ENCODE measurements around the gene JUP.

The JUP gene

DNA sequence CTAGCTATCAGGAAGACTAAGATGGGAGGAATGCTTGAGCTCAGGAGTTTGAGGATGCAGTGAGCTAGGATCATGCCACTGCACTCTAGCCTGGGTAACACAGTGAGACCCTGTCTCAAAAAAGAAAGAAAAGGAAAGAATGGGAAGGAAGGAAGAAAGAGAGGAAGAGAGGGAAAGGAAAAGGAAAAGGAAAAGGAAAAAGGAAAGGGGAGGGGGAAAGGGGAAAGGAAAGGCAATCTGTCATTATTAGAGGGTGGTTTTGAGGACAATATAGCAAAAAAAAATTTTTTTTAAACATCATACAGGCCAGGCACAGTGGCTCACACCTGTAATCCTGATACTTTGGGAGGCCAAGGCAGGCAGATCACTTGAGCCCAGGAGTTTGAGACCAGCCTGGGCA lies 20.4 kb downstream of the JUP start:
- Histone ChIP-seq H3K79me1 (replicated peaks; ENCODE audit: low read length, poor library complexity, severe bottlenecking) (peaks cover 35% of the 10 kb centered on the region), H2BK120ac (ENCODE audit: low read depth, low read length) (no peak overlapping the region), H3K36me3 (ENCODE audit: control insufficient read depth in 1 of 2, insufficient read depth in 2 of 2, low read depth in 1 of 2, low read length in 2 of 2) (peaks cover 0 to 93% of the 10 kb centered on the region in 2 experiments), H3K18ac (ENCODE audit: low read depth in 1 of 2, low read length in 2 of 2) (no peak overlapping the region), H2BK12ac (ENCODE audit: low read length in 2 of 2) (no peak overlapping the region), H4K8ac (ENCODE audit: low read length) (no peak overlapping the region), H3K4ac (ENCODE audit: low read depth in 1 of 2, low read length in 2 of 2) (no peak overlapping the region), H3K4me3 (ENCODE audit: insufficient read depth in 1 of 2, low read depth in 1 of 2, low read length in 2 of 2) (no peak overlapping the region), H3K9ac (ENCODE audit: low read length) (no peak overlapping the region), H2AK5ac (ENCODE audit: low read length, severe bottlenecking) (no peak overlapping the region), H3K27ac (ENCODE audit: low read length, poor library complexity, severe bottlenecking) (no peak overlapping the region), H3K4me2 (ENCODE audit: low read length, poor library complexity, severe bottlenecking) (no peak overlapping the region), H2BK5ac (ENCODE audit: low read depth, low read length, poor library complexity, severe bottlenecking) (no peak overlapping the region), H2BK15ac (ENCODE audit: low read depth, poor library complexity, severe bottlenecking) (no peak overlapping the region), H3K4me1 (ENCODE audit: control insufficient read depth, insufficient read depth, low read depth, low read length) (peaks cover 9% of the 10 kb centered on the region), H3K23ac (ENCODE audit: low read length in 2 of 2) (no peak overlapping the region), H3K27me3 (ENCODE audit: control insufficient read depth in 1 of 2, insufficient read depth in 1 of 2, low read length in 2 of 2) (peaks cover 0 to under 1% of the 10 kb centered on the region in 2 experiments), H4K91ac (ENCODE audit: low read length) (no peak overlapping the region), H3K14ac (ENCODE audit: low read length in 2 of 2) (no peak overlapping the region), H3K9me3 (ENCODE audit: control insufficient read depth, low read length) (no peaks in the 10 kb centered on the region), H2AFZ (ENCODE audit: low read depth, low read length) (no peak overlapping the region)
- no peak for DNase-seq

DNA sequence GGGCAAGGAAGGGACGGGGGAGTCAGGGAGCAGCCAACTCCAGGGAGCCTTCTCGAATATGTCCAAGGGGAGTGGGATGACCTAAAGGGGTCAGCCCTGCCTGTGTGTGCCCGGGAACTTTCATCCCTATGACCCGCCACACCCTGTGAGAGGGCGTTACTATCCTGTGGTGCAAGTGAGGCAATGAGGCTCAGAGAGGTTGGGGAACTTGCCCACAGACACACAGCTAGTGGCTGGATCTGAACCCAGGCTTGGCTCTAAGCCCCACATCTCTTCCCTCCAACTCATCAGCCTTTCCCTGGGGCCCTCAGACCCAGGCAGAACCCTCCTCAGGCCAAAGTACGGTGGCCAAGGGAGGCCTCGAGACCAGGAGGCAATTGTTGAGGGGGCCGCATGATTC lies 23.2 kb downstream of the JUP start:
- Histone ChIP-seq H3K18ac (ENCODE audit: low read depth in 1 of 2, low read length in 2 of 2) (no peak overlapping the region), H3K9ac (ENCODE audit: low read length) (no peak overlapping the region), H2BK15ac (ENCODE audit: low read depth, poor library complexity, severe bottlenecking) (no peak overlapping the region), H2BK5ac (ENCODE audit: low read depth, low read length, poor library complexity, severe bottlenecking) (no peak overlapping the region), H3K4me3 (ENCODE audit: insufficient read depth in 1 of 2, low read depth in 1 of 2, low read length in 2 of 2) (no peak overlapping the region), H3K14ac (ENCODE audit: low read length in 2 of 2) (no peak overlapping the region), H2AFZ (ENCODE audit: low read depth, low read length) (no peak overlapping the region), H3K27ac (ENCODE audit: low read length, poor library complexity, severe bottlenecking) (no peak overlapping the region), H3K36me3 (ENCODE audit: control insufficient read depth in 1 of 2, insufficient read depth in 2 of 2, low read depth in 1 of 2, low read length in 2 of 2) (peaks cover 0 to 90% of the 10 kb centered on the region in 2 experiments), H3K4me1 (ENCODE audit: control insufficient read depth, insufficient read depth, low read depth, low read length) (peaks cover 5% of the 10 kb centered on the region), H3K23ac (ENCODE audit: low read length in 2 of 2) (no peak overlapping the region), H3K4ac (ENCODE audit: low read depth in 1 of 2, low read length in 2 of 2) (no peak overlapping the region), H3K9me3 (ENCODE audit: control insufficient read depth, low read length) (no peaks in the 10 kb centered on the region), H4K91ac (ENCODE audit: low read length) (no peak overlapping the region), H4K8ac (ENCODE audit: low read length) (no peak overlapping the region), H2AK5ac (ENCODE audit: low read length, severe bottlenecking) (no peak overlapping the region), H3K27me3 (ENCODE audit: control insufficient read depth in 1 of 2, insufficient read depth in 1 of 2, low read length in 2 of 2) (peaks cover 0 to 4% of the 10 kb centered on the region in 2 experiments), H2BK120ac (ENCODE audit: low read depth, low read length) (no peak overlapping the region), H2BK12ac (ENCODE audit: low read length in 2 of 2) (no peak overlapping the region), H3K79me1 (replicated peaks; ENCODE audit: low read length, poor library complexity, severe bottlenecking) (peaks cover 27% of the 10 kb centered on the region), H3K4me2 (ENCODE audit: low read length, poor library complexity, severe bottlenecking) (no peak overlapping the region)
- no peak for DNase-seq
- 98% methylated on average over 7 of the region's 8 CpGs for WGBS

DNA sequence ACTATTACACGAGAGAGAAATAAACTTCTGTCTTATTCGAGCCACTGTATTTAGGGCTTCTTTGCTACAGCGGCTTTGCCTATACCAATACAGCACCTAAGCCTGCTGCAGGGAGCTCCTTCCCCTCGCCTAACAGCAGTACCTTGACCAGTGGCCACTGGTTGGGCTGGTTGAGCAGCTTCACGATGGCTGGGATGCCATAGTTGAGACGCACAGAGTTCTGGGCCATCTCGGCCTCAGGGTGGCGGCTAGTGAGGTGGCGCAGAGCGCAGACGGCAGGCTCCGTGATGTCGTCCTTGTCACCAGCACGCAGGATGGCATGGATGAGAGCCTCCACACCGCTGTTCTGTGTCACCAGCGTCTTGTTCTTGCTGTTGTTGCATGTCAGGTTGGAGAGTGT lies 23.7 kb downstream of the JUP start:
- peaks cover 0 to 4% of the 10 kb centered on the region in 2 experiments for H3K27me3 ChIP-seq (ENCODE audit: control insufficient read depth in 1 of 2, insufficient read depth in 1 of 2, low read length in 2 of 2)
- no peak overlapping the region for H3K18ac ChIP-seq (ENCODE audit: low read depth in 1 of 2, low read length in 2 of 2)
- peaks cover 6% of the 10 kb centered on the region for H3K4me1 ChIP-seq (ENCODE audit: control insufficient read depth, insufficient read depth, low read depth, low read length)
- H3K36me3 ChIP-seq (ENCODE audit: control insufficient read depth in 1 of 2, insufficient read depth in 2 of 2, low read depth in 1 of 2, low read length in 2 of 2), result peaks cover 0 to 88% of the 10 kb centered on the region in 2 experiments
- DNase-seq, result no peak
- no peak overlapping the region for H3K4ac ChIP-seq (ENCODE audit: low read depth in 1 of 2, low read length in 2 of 2)
- peaks cover 30% of the 10 kb centered on the region for H3K79me1 ChIP-seq (replicated peaks; ENCODE audit: low read length, poor library complexity, severe bottlenecking)
- no peak overlapping the region for H4K8ac ChIP-seq (ENCODE audit: low read length)
- H3K4me3 ChIP-seq (ENCODE audit: insufficient read depth in 1 of 2, low read depth in 1 of 2, low read length in 2 of 2), result no peak overlapping the region
- H3K27ac ChIP-seq (ENCODE audit: low read length, poor library complexity, severe bottlenecking), result no peak overlapping the region
- no peak overlapping the region for H3K23ac ChIP-seq (ENCODE audit: low read length in 2 of 2)
- H2BK5ac ChIP-seq (ENCODE audit: low read depth, low read length, poor library complexity, severe bottlenecking), result no peak overlapping the region
- H3K14ac ChIP-seq (ENCODE audit: low read length in 2 of 2), result no peak overlapping the region
- H2BK15ac ChIP-seq (ENCODE audit: low read depth, poor library complexity, severe bottlenecking), result no peak overlapping the region
- H3K9ac ChIP-seq (ENCODE audit: low read length), result no peak overlapping the region
- H2AK5ac ChIP-seq (ENCODE audit: low read length, severe bottlenecking), result no peak overlapping the region
- H3K4me2 ChIP-seq (ENCODE audit: low read length, poor library complexity, severe bottlenecking), result no peak overlapping the region
- H2BK120ac ChIP-seq (ENCODE audit: low read depth, low read length), result no peak overlapping the region
- no peak overlapping the region for H2AFZ ChIP-seq (ENCODE audit: low read depth, low read length)
- H2BK12ac ChIP-seq (ENCODE audit: low read length in 2 of 2), result no peak overlapping the region
- H3K9me3 ChIP-seq (ENCODE audit: control insufficient read depth, low read length), result no peaks in the 10 kb centered on the region
- WGBS, result over 99% methylated on average over 12 of the region's 16 CpGs
- H4K91ac ChIP-seq (ENCODE audit: low read length), result no peak overlapping the region

DNA sequence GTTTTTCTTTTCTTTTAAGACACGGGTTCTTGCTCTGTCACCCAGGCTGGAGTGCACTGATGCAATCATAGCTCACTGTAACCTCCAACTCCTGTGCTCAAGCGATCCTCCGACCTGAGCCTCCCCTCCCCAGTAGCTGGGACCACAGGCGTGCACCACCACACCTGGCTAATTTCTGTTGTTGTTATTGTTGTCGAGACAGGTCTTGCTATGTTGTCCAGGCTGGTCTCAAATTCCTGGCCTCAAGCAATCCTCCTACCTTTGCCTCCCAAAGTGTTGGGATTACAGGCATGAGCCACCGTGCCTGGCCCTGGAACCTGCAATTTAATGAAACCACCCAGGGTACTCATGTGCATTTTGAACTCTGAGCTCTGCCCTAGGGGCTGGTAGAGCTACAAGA lies 24.1 kb downstream of the JUP start:
- Histone ChIP-seq H2BK12ac (ENCODE audit: low read length in 2 of 2) (no peak overlapping the region), H3K79me1 (replicated peaks; ENCODE audit: low read length, poor library complexity, severe bottlenecking) (peaks cover 30% of the 10 kb centered on the region), H2AFZ (ENCODE audit: low read depth, low read length) (no peak overlapping the region), H3K14ac (ENCODE audit: low read length in 2 of 2) (no peak overlapping the region), H3K4ac (ENCODE audit: low read depth in 1 of 2, low read length in 2 of 2) (no peak overlapping the region), H3K4me2 (ENCODE audit: low read length, poor library complexity, severe bottlenecking) (no peak overlapping the region), H3K18ac (ENCODE audit: low read depth in 1 of 2, low read length in 2 of 2) (no peak overlapping the region), H3K27me3 (ENCODE audit: control insufficient read depth in 1 of 2, insufficient read depth in 1 of 2, low read length in 2 of 2) (peaks cover 0 to 4% of the 10 kb centered on the region in 2 experiments), H2AK5ac (ENCODE audit: low read length, severe bottlenecking) (no peak overlapping the region), H3K4me3 (ENCODE audit: insufficient read depth in 1 of 2, low read depth in 1 of 2, low read length in 2 of 2) (no peak overlapping the region), H3K9ac (ENCODE audit: low read length) (no peak overlapping the region), H3K27ac (ENCODE audit: low read length, poor library complexity, severe bottlenecking) (no peak overlapping the region), H4K91ac (ENCODE audit: low read length) (no peak overlapping the region), H3K23ac (ENCODE audit: low read length in 2 of 2) (no peak overlapping the region), H2BK15ac (ENCODE audit: low read depth, poor library complexity, severe bottlenecking) (no peak overlapping the region), H2BK5ac (ENCODE audit: low read depth, low read length, poor library complexity, severe bottlenecking) (no peak overlapping the region), H4K8ac (ENCODE audit: low read length) (no peak overlapping the region), H3K36me3 (ENCODE audit: control insufficient read depth in 1 of 2, insufficient read depth in 2 of 2, low read depth in 1 of 2, low read length in 2 of 2) (peaks cover 0 to 88% of the 10 kb centered on the region in 2 experiments), H3K9me3 (ENCODE audit: control insufficient read depth, low read length) (no peaks in the 10 kb centered on the region), H2BK120ac (ENCODE audit: low read depth, low read length) (no peak overlapping the region), H3K4me1 (ENCODE audit: control insufficient read depth, insufficient read depth, low read depth, low read length) (peaks cover 6% of the 10 kb centered on the region)
- 85% methylated on average over 6 of the region's 6 CpGs for WGBS
- no peak for DNase-seq
